GM04504 (cell line): ENCODE measurements around the gene SPPL3.
"Not testable (repeated sequence)": the region's sequence is repeated elsewhere in the genome, so short reads cannot be mapped to it uniquely, and the experiment has no call there.

ENCODE experiments used
- DNase-seq: peaks from one replicate; pipeline ENCODE4 v3.0.0-alpha.2; 2012; ENCODE audit warnings: low read depth

Gene SPPL3

GRCh38 chr12:120817559-120818330 is 86.4 kb downstream of the SPPL3 start:
- no peak for DNase-seq

- no peak for DNase-seq
Observed at GRCh38 chr12:120816363-120816762, 87.8 kb downstream of the SPPL3 start.

- DNase-seq: no peak
Observed at GRCh38 chr12:120814903-120815429, 89.2 kb downstream of the SPPL3 start.

- no peak for DNase-seq
Observed at GRCh38 chr12:120814203-120814902, 89.8 kb downstream of the SPPL3 start.

GRCh38 chr12:120813588-120814153 is 90.5 kb downstream of the SPPL3 start:
- DNase-seq: no peak

GRCh38 chr12:120810021-120810420 is 94.1 kb downstream of the SPPL3 start:
- no peak for DNase-seq

GRCh38 chr12:120804428-120804827 is 99.7 kb downstream of the SPPL3 start:
- DNase-seq: no peak

- no peak for DNase-seq
Observed at GRCh38 chr12:120801146-120801545, 103.0 kb downstream of the SPPL3 start.

GRCh38 chr12:120800665-120801064 is 103.5 kb downstream of the SPPL3 start:
- no peak for DNase-seq

- no peak for DNase-seq
Observed at GRCh38 chr12:120799243-120800045, 104.7 kb downstream of the SPPL3 start.

- no peak for DNase-seq
Observed at GRCh38 chr12:120798696-120799095, 105.5 kb downstream of the SPPL3 start.

- no peak for DNase-seq
Observed at GRCh38 chr12:120797677-120798642, 106.2 kb downstream of the SPPL3 start.

GRCh38 chr12:120795441-120796178 is 108.5 kb downstream of the SPPL3 start:
- no peak for DNase-seq

- DNase-seq: no peak
Observed at GRCh38 chr12:120793357-120793756, 110.8 kb downstream of the SPPL3 start.

- not testable (repeated sequence) for DNase-seq
Observed at GRCh38 chr12:120792456-120792855, 111.7 kb downstream of the SPPL3 start.

GRCh38 chr12:120791669-120792176 is 112.4 kb downstream of the SPPL3 start:
- DNase-seq: no peak

- no peak for DNase-seq
Observed at GRCh38 chr12:120790114-120790513, 114.0 kb downstream of the SPPL3 start.

- DNase-seq: no peak
Observed at GRCh38 chr12:120787889-120788288, 116.3 kb downstream of the SPPL3 start.

GRCh38 chr12:120784804-120785203 is 119.4 kb downstream of the SPPL3 start:
- DNase-seq: no peak

- DNase-seq: peak; percentile 9
Observed at GRCh38 chr12:120783197-120783596, 121.0 kb downstream of the SPPL3 start.
